8988T (cell line): ENCODE results near the gene ITIH1.
"Not testable (repeated sequence)": the region's sequence is repeated elsewhere in the genome, so short reads cannot be mapped to it uniquely, and the experiment has no call there.

ENCODE experiments used
- DNase-seq: peaks from one replicate; pipeline ENCODE4 v3.0.0; 2011

The ITIH1 gene, protein sequence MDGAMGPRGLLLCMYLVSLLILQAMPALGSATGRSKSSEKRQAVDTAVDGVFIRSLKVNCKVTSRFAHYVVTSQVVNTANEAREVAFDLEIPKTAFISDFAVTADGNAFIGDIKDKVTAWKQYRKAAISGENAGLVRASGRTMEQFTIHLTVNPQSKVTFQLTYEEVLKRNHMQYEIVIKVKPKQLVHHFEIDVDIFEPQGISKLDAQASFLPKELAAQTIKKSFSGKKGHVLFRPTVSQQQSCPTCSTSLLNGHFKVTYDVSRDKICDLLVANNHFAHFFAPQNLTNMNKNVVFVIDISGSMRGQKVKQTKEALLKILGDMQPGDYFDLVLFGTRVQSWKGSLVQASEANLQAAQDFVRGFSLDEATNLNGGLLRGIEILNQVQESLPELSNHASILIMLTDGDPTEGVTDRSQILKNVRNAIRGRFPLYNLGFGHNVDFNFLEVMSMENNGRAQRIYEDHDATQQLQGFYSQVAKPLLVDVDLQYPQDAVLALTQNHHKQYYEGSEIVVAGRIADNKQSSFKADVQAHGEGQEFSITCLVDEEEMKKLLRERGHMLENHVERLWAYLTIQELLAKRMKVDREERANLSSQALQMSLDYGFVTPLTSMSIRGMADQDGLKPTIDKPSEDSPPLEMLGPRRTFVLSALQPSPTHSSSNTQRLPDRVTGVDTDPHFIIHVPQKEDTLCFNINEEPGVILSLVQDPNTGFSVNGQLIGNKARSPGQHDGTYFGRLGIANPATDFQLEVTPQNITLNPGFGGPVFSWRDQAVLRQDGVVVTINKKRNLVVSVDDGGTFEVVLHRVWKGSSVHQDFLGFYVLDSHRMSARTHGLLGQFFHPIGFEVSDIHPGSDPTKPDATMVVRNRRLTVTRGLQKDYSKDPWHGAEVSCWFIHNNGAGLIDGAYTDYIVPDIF

DNA sequence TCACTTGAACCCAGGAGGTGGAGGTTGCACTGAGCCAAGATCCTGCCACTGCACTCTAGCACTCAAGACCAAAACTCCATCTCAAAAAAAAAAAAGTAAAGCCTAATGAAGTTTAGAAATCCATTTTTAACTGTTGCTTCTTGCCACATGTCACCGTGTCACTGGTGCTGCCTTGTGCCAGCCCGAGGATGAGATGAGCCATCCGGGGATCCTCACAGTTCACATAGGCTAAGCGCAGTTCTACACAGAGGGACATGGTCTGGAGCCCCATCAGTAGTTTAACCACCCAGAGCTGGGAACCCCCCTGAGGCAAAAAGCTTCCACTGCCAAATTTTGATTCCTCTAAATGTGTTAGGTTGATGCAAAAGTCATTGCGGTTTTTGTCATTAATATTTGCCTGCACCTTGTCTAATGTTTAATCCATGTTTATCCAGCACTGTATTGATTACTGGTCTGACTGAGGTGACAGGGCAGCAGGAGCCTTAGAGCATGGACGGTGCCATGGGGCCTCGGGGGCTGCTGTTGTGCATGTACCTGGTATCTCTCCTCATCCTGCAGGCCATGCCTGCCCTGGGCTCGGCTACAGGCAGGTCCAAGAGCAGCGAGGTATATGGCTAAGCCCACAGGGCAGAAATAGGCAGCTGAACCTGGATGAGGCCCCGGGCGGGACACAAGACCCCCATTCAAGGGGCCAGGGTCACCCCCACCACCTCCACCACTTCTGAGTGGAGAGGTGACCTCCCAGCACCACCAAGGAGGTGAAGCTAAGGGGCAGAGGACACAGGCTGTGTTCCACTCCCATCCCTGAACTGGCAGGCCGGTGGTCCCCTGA, at the start of gene ITIH1:
TSS of gene ITIH1 (plus strand) at position 473 of the 832 bp plus-strand sequence. CDS start at position 490, 17 bp downstream.
- no peak for DNase-seq

DNA sequence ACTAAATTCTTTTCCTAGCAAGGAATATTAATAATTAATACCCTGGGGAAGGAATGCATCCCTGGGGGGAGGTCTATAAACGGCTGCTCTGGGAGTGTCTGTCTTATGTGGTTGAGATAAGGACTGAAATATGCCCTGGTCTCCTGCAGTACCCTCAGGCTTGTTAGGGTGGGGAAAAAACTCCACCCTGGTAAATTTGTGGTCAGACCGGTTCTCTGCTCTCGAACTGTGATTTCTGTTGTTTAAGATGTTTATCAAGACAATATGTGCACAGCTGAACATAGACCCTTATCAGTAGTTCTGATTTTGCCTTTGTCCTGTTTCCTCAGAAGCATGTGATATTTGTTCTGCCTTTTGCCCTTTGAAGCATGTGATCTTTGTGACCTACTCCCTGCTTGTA, 48.6 kb upstream of the ITIH1 start:
- not testable (repeated sequence) for DNase-seq

DNA sequence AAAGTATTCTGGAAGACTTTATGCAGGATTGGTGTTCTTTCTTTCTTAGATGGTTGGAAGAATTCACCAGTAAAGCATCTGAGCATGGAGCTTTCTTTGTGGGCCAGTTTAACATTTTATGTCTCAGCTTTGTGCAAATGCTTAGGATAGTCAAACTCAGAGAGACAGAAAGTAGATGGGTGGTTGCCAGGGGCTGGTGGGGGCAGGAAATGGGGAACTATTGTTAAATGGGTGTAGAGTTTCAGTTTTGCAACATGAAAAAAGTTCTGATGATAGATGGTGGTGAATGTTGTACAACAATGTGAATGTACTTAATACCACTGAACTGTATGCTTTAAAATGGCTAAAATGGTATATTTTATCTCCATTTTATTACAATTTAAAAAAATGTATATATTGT, 46.7 kb upstream of the ITIH1 start:
- no peak for DNase-seq

DNA sequence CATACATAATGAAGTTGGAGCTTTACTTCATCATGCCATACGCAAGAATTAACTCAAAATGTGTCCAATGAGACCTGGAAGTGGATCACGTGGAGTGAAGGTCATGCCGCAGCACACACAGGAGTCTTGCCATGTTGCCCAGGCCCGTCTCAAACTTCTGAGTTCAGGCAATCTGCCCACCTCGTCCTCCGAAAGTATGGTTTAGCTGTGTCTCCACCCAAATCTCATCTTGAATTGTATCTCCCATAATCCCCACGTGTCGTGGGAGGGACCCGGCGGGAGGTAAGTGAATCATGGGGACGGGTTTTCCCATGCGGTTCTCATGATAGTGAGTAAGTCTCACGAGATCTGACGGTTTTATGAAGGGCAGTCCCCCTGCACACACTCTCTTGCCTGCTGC, 45.8 kb upstream of the ITIH1 start:
- DNase-seq = no peak

DNA sequence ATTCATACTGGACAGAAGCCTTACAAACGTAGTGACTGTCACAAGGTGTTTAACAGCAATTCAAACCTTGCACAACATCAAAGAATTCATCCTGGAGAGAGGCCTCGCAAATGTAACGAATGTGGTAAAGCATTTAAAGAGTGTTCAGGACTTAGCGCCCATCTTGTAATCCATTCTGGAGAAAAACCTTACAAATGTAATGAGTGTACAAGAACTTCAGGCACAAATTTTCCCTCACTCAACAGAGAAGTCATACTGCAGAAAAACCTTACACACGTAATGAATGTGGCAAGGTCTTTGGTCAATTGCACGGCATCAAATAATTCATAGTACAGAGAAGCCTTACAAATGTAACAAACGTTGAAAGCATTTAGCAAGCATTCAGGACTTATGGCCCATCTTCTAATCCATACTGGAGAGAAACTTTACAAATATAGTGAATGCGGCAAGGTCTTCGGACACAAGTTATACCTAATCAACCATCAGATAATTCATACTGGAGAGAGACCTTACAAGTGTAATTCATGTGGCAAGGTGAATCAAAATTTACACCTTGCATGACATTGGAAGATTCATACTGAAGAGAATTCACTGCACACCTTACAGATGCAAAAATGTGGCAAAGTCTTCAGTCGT, 44.0 kb upstream of the ITIH1 start:
- DNase-seq = no peak

DNA sequence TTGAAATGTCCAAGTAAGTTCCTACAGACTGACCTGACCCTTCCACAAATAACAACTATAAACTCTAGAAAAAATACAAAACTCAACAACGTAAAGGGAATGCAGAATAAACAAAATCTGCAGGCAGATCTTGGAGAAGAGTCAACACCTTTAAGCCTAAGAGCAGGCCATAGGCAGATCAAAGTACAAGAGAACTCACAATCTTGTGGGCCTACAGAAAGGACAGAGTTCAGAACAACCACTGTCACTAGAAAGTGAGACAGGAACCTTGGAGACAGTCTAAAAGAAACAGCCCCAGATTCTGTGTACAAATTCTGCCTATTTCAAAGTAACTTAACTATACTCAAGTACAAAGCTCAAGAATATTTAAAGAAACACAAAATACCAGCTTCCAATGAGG, 37.7 kb upstream of the ITIH1 start:
- no peak for DNase-seq

DNA sequence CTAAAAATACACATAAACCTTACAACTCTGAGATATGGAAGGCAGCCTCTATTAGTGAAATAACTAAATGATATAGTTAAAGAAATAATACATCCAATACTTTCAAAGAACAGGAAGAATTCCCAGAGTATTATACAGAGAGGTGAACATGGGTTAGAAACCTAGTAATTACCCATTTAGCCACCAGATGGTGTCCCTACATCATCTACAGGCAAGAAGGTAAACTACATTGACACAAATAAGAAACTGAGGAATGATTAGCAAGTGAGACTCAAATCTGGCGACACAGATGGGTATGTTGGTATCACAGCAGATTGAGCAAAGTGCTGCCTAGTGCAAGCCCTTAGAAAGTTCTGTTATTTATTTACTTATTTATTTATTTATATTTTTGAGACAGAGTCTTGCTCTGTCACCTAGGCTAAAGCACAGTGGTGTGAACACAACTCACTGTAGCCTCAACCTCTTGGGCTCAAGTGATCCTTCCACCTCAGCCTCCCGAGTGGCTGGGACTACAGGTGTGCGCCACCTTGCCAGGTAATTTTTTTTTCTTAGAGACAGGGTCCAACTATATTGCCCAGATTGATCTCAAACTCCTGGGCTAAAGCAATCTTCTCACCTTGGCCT, 34.9 kb upstream of the ITIH1 start:
- DNase-seq = peak; percentile 50

DNA sequence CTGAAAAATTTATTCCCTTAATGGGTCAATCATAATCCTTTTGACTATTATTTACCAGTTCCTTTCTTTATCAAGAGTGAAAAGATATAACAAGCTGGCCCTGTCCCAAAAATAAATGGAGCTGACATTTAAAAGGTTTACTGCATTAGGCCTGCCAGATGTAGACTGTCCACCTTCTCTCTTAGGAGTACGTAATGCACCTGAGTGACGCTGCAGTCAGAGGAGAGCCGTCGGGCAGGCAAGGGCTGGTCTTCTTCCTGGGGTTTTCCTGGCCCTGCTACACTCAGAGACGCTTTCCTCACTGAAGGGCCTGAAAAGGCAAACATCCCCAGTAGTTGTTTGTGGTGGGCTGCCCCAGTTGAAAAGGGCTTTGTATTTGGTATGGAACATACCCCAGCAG, 34.2 kb upstream of the ITIH1 start:
- no peak for DNase-seq

DNA sequence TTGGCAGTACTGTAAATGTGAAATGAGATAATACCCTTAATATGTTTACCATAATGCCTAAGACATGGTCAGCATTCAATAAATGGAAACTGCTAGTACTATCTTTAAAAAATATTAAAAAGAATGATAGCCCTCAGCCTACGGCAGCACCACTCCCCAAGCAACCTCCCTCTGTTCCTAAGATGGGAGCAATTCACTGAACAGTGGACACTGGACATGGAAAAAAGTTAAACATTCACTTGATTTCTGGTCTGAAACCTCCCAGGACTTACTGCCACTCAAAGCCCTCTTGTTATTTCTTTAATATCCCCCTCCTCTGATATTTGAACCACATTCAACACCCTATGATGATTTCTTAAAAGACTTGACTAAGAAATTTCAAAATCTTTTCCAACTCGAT, 33.7 kb upstream of the ITIH1 start:
- no peak for DNase-seq

DNA sequence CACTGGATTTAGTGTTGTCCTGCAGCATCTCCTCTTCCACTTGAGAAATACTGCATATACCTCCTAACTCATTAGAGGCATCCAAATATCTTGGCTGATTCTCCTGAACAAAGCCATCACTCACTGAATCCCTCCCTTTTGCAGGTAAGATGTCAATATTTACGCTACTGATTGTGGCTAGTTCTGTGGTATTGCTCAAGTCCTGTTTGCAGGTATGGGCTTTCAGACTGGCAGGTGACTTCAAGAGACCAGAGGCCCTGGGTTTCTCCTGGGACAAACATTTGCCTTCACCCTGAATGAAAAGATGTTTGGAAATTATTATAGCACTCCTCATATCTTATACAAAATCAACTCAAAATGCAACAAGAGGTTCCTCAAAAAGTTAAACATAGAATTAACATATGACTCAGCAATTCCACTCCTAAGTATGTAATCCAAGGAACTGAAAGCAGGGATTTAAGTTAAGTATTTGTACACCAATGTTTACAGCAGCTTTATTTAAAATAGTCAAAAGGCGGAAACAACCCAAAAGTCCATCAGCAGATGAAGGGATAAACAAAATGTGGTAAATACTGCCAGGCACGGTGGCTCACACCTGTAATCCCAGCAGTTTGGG, 25.2 kb upstream of the ITIH1 start:
- no peak for DNase-seq

DNA sequence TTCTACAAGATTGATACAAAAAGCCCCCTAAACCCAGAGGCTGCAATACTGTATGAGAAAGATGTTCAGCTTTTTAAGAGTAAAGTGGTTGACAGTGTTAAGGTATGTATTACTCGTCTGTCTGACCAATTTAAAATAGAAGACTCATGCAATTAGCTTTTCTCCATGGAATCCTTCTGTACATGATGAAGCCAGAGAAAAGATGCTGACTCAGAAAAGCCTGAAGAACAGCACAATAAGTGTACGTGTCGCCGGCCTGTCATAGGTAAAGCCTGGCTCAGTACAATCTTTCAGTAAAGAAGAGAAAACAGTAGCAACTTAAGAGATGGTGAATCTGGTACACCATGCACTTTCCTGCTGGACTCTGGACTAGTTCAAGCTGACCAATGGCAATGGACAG, 23.0 kb upstream of the ITIH1 start:
- DNase-seq = no peak

DNA sequence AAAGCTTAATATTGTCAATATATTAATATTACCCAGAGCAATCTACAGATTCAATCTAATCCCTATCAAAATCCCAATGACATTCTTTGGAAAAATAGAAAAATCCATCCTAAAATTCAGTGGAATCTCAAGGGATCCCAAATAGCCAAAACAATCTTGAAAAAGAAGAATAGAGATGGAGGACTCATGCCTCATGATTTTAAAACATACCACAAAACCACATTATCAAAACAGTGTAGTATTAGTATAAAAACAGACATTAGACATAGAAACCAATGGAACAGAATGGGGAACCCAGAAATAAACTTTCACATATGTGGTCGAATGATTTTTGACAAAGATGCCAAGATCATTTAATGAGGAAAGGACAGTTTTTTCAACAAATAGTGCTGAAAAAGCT, 21.3 kb upstream of the ITIH1 start:
- DNase-seq = no peak

DNA sequence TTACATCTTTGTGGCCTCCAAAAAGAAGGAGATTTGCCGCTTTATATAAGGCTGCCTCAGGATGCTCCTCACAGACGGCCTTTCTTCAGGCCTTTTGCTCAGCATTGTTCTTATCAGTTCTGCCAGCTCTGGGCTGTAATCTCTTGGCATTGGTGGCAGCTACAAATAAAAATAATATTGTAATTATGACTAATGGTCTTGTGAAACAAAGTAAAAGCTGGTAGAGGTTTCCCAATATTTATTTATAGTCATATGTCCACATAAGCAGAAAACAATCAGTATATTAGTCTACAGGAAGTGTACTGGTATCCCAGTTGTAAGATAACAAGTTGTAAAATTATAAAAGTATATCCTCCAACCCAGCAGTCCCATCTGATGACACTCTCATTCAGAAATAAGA, 13.9 kb upstream of the ITIH1 start:
- no peak for DNase-seq

DNA sequence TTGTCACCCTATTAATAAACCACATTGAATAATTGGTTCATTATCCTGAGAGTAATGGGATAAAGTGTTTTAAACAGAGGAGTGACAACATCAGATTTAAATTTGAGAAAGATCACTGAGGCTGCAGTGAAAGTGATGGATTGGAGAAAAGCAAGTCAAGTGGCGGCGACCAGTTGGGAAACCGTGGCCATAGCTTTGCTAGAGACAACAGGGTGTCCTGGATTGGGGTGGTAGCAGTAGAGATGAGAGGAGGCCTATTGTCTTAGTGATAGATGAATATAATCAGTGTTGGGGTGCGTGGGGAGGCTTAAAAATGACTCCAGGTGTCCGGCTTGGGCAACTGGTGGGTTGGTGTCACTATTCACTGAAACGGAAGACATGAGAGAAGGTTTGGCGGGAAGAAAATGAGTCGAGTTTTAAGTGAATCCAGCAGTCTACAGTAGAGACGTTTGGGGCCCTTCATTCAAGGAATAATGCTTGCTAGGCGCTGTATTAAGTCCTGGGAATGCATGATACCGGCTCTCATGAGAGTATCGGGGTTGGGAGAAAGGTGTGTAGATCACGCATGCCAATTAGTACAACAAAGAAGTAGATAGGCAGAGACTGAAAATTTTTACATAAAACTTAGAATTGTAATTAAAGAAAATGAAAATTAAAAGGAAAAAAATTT, 7.5 kb upstream of the ITIH1 start:
- no peak for DNase-seq

DNA sequence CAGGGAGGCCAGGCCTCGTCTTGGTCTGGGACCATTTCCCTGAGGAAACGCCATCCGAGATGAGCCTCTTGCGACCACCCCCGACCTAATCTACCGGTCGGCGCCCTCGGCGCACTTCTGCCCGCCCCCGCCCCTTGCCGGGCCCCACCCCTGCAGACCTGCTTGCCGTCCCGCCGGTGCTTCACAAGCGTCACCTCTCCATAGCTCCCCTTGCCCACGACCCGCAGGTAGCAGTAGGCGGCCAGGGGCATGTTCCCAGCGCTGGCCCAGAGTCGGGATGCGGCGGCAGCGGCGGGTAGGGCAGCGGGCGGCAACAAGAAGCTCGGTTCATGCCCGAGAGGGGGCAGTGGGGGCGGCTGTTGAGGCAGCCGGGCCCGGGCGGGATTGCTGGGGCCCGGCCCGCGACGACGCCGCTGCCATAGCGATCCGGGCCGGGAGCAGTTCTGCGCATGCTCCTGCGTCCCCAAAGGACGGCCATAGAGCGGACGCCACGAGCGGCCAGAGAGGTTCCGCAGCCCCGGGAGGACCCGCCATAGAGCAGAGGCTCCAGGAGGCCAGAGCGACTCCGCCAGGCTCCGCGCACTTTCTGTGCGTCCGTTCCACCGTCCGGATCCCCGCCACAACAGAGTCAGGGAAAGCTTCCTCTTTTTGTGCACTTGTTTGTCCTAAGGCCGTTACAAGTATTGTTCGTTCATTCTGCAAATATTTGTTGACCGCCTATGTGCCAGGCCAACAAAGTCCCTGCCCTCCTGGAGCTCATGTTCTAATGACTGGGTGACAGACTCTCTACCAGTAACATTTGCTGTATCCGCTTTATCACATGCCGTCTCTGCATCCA, 6.7 kb upstream of the ITIH1 start, which contains the start of gene NEK4:
TSS of gene NEK4 (minus strand) at position 445 of the 838 bp plus-strand sequence. CDS start at position 251, 194 bp downstream.
- peak; percentile 86 for DNase-seq

DNA sequence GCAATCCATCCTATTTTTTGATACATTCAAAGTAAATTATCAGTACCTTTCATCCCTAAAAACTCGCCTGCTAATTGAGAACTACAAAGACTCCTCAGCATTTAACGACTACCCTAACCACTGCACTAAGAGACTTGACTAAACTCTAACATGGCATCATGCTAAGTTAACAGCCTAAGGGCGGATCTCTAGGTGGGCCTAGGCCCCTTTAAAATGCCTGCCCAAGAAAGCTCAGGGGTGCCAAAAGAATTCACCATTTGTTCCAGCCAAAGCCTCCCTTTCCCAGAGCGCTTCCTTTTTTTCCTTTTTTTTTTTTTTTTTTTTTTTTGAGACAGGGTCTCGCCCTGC, 6.1 kb upstream of the ITIH1 start:
- DNase-seq = no peak

DNA sequence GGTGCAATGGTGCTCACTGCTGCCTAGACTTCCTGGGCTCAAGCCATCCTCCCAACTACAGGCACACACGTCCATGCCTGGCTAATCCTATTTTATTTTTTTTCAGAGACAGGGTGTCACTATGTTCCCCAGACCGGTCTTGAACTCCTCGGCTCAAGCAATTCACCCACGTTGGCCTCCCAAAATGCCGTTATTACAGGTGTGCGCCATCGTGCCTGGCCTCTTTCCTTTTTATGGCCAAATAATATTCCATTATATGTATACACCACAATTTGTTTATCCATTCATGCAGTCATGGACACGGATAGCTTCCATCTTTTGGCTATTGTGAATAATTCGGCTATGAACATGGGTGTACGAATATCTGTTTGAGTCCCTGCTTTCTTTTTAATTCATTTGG, 5.7 kb upstream of the ITIH1 start:
- DNase-seq = no peak

DNA sequence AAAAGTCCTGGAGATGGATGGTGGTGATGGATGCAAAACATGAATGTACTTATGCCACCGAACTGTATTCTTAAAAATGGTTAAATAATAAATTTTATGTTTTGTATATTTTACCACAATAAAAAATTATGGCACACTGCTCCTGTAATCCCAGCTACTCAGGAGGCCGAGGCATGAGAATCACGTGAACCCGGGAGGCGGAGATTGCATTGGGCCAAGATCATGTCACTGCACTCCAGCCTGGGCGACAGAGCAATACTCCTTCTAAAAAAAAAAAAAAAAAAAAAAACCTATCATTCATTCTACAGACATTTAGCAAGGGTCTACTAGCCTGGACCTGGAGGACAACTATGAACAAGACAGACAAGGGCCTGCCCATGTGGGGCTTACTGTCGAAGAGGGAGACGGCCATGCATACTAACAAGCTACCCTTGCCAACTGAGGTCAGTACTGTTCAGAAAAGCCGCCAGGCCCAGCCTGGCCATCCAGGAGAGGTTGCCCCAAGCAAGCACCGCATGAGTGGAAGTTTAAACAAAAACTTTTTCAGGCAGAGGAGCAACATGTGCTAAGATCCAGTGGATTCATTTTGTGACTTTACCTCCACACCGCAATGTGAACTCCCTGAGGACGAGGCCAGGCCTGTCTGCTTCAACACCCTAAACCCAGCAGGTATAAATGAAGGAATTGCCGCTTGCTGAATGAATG, 3.9 kb upstream of the ITIH1 start:
- DNase-seq = no peak

DNA sequence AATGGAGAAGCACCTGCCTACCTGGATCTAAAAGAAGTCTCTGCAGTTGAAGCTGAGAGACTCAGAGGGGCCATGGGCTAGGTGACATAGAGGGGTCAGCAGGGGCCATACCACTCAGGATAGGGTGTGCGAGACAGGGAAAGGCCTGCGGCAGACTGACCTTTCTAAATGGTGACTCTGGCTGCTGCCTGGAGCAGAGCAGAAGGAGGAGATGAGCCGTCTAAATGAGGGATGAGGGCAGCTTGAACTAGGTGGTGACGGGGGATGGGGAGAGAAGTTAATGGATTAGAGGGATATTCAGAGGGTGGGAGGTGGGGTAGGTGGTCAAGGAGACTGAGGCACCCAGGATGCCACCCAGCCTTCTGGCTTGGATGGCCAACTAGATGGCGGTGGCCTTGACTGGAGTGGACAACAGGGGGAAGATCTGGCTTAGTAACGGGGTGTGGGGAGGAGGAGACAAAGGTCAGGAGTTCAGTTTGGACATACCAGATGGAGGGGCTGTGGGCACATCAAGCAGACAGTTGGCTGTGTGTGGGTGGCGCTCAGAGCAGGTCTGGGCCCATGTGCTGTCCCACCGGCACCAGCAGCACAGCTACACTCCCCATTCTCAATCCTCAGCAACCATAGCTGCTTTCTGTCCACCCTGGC, 3.2 kb upstream of the ITIH1 start:
- DNase-seq = no peak
